ENCODE data around the gene MEF2A.
"Not testable (repeated sequence)": the region's sequence is repeated elsewhere in the genome, so short reads cannot be mapped to it uniquely, and the experiment has no call there.

The MEF2A gene
- total RNA-seq: 51.6 to 61.4 reads per million in 2 experiments

DNA sequence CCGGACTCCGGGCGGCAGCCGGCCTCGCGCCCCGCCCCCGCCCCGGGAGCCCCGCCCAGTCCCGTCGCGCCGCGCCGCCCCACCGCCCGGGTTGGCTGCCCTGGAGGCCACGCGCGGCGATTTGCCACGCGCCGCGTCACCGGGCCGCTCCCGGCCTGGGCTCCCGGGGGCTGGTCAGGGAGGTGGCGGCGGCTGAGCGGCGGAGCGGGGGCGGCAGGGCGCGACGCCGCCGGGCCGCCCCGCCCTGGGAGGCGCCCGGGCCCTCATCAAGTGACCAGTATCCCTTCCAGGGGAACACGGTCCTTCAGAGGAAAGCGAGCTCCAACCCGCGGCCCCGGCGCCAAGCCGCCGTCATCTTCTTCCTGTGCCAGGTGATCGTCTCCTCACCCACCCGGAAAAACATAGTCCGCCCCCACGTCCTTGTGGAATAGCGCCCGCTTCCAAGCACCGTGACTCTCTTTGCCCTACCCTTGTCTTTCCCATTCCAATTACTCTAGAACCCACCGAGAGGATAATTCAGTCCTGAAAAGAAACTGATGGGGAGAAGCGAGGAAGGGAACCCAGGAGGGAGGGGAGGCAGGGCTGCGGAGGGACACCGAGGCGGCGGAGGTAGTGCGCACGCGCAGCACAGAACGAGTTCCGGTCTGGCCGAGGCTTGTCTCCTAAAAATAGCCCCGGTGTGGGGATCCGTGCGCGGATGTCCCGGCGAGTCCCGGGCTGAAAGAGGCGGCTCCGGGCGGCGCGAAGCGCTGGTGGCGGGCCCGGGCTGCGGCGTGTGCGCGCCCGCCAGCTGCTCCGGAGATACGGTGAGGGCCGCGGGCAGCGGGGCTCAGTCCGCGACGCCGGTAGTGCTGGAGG lies at the start of gene MEF2A:
TSS of gene MEF2A (plus strand) at position 686 of the 858 bp plus-strand sequence. CDS start 67,136 bp downstream, outside the sequence.
- peak; percentile 85 for DNase-seq (ENCODE audit: low read depth)

DNA sequence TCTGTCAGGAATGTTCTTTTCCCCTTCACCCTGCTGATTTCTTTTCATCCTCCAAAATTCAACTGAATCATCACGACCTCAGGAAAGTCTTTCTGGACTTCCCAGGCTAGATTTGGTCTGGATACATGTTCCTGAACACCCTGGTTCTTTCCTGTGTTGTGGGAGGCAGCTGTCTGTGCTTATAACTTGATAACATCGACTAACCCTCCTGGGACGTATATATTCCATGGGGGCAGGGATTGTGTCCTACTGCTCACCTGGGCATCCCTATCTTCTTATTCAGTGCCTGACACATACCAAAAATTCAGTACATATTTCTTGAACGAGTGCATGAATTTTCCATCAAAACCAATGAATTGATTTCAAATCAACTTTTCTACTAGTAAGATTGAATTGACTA lies 47.6 kb upstream of the MEF2A start:
- DNase-seq (ENCODE audit: low read depth): no peak

DNA sequence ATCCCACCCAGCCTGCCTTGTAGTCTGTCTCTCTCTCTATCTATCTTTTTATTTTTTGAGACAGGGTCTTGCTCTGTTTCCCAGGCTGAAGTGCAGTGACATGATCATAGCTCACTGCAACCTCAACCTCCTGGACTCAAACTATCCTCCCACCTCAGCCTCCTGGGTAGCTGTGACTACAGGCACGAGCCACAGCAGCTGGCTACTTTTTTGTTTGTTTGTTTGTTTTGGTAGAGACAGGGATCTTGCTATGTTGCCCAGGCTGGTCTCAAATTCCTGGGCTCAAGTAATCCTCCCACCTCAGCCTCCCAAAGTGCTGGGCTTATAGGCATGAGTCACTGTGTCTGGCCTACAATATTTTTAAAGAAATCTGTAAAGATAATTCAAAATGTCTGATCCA lies 46.4 kb upstream of the MEF2A start:
- DNase-seq (ENCODE audit: low read depth): not testable (repeated sequence)

DNA sequence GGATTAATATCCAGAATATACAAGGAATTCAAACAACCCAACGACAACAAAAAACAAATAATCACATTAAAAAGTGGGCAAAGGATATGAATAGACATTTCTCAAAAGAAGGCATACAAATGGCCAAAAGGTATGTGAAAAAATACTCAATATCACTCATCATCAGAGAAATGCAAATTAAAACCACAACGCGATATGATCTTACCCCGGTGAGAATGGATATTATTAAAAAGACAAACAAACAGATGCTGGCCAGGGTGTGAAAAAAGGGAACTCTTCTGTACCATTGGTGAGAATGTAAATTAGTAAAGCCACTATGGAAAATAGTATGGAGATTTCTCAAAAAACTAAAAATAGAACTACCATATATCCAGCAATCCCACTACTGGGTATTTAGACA lies 43.5 kb upstream of the MEF2A start:
- no peak for DNase-seq (ENCODE audit: low read depth)

DNA sequence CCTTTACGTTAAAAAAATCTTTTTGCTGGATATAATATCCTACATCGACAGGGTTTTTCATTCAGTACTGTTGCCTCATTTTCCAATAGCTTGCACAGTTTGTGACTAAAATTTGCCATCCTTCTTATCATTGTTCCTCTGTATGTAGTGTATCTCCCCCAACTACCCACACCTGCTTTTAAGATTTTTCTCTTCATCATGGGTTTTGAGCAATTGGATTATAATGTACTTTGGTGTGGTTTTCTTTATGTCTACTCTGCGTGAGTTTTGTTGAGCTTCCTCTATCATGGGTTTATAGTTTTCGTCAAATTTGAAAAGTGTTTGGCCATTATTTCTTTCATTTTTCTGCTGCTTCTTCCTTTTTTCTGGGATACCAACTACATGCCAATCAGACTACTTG lies 39.6 kb upstream of the MEF2A start:
- DNase-seq (ENCODE audit: low read depth): no peak

DNA sequence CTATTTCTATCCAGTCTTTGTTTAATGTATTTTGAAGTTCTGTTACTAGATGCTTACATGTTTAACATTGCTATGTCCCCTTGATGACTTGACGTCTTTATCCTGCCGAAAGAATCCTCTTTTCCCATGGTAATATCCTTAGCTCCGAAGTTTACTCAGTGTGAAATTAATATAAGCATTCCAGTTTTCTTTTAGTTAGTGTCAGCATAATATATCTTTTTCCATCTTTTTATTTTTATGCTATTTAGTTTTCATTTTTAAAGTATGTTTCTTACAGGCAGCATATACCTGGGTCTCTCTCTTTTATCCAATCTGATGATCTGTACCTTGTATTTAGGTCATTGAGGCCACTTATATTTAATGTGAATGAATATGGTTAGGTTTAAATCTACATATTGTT lies 39.1 kb upstream of the MEF2A start:
- no peak for DNase-seq (ENCODE audit: low read depth)

DNA sequence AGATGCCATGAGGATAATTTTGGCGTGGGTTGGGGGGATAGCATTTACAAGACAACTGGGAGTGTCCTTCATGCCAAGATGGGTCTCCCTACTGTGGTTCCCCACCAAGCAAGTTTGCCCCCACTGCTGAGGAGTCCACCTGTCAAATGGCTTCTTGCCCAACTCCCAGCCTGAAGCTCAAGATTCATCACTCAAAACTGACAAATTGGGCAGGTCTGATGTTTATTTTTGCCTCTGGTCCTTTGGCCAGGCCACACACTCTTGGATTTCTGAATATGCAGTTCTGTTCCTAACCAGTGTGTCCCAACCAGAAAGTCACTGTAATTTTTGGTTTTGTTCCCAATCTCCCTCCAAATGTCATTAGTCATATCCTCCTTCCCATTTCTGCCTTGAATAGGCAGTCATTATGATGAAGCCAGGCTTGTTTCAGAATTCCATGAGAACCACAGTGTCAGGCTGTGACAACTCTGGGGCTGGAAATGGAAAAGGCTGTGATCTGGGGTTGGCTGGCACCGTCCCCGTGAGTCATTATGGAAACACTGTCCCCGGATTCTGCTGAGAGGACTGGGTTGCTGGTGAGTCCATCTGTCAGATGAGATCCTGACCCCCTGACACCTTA lies 29.3 kb upstream of the MEF2A start:
- no peak for DNase-seq (ENCODE audit: low read depth)

DNA sequence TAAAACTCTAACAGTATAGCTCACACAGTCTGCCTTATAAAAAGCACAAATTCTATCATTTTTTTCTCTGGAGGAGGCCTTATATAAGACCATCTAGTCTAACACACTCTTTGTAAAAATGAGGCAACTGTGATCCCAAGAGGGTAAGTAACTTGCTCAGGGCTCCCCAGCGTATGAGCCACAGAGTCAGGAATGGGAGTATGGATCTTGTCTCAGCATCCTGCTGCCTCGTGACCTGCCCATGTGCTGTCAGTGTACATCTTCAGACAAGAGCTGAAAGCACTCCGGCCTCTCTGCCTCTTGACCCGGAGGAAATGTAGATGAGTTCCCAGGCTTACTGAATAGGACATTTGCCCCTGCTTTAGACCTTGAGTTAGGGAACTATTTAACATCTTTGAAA lies 28.4 kb upstream of the MEF2A start:
- DNase-seq (ENCODE audit: low read depth): no peak

DNA sequence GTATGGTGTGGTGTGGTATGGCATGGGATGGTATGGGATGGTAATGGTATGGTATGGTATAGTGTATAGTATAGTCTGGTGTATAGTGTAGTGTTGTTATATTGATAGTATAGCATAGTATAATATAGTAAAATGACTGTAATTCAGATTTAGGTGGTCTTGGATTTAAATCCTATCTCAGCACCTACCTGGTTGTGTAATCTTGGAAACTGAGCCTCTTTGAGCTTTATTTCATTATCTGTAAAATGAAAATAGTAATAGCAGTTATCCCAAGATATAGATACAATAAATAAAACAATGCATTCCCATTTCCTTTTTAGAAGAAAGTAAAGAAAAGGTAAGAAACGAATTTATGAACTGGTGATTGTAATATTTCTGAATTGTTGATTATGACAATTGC lies 27.5 kb upstream of the MEF2A start:
- DNase-seq (ENCODE audit: low read depth): no peak

DNA sequence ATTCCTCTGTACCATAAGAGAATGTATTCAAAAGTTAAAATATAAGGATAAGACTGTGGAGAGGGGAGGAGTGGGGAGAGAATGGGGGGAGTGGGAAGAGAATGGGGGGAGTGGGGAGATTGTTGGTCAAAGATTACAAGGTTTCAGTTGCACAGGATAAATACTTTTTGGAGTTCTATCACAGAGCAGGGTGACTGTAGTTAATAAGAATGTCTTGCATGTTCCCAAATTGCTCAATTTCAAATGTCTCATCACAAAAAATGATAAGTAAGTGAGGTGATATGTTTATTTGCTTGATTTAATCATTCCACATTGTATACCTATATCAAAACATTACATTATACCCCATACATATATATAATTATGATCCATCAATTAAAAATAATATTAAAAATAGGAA lies 23.0 kb upstream of the MEF2A start:
- no peak for DNase-seq (ENCODE audit: low read depth)

DNA sequence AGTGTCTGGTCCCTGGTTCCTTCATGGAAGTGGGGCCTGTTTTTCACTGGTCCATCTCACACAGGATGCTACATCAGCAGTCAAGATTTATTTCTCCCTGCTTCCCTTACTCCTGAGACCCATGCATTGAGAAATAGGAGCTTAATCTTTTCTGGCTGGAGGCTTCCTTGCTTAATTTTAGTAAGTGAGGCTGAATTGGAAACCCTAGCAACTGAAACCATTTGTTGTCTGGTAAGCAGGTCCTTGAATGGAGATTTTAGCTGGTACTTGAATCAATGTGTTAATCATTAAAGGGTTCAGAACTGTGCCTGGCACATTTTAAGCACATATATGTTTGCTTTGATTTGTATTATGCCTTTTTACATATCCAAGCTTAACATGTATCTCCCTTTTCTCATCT lies 20.2 kb upstream of the MEF2A start:
- DNase-seq (ENCODE audit: low read depth): no peak

DNA sequence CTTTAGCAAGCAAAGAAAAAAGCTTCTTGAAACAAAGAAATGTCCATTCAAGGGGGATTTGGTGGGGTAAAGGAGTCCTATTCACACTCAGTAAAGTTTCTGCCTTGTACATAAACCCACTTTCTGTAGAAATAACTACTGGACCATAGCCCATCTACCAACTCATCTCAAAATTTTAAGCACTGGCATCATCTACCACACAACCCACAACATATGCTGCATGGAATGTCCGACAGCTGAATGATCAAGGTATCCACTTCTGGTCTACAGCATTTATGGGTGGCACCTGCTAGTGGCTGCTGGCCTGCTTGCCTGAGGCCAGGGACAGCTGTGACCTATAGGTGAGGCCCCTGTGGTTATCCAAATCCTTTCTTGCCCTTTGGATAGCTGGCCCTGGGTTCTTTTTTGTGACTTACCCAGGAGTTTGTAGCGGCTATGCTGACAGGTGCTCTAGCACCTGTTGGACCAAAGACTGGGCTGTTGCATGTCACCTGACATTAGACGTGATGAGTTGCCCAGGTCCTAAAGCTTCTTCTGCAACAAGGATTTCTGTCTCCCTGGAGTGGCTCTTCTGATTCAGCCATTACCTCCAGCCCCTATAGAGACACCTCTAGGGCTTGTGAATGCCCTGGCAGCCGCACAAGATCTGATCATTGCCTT lies 19.2 kb upstream of the MEF2A start:
- DNase-seq (ENCODE audit: low read depth): no peak

DNA sequence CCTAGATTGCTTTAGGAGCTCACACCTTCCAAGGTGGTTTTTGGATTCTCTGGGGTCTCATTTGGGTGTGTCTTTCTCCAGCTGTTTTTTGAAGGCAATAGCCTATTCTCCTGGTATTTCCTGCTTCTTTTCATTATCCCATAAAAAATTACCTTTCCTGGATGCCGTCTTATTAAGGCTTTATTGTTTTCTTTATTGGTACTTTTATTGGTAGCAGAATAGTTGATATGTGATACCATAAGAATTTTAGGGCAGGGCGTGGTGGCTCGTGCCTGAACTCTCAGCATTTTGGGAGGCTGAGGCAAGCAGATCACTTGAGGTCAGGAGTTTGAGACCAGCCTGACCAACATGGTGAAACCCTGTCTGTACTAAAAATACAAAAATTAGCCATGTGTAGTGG lies 18.3 kb upstream of the MEF2A start:
- no peak for DNase-seq (ENCODE audit: low read depth)

DNA sequence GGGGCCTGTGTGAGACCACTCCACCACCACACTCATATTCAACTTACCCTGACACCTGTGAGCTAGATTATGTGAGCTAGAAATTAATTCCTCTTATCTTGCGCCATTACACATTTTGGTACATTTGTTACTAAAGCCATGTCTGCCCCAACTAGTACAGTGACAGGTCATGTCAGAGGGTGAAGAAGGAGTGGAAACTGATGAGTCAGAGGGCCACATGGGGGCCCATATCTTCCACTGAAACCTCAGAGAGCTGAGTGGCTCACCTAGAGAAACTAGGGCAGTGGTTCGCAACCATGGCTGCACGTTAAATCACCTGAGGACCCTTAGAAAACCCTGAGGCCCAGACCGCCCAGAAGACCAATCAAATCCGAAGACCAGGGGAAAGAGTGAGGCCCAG lies 15.7 kb upstream of the MEF2A start:
- no peak for DNase-seq (ENCODE audit: low read depth)

DNA sequence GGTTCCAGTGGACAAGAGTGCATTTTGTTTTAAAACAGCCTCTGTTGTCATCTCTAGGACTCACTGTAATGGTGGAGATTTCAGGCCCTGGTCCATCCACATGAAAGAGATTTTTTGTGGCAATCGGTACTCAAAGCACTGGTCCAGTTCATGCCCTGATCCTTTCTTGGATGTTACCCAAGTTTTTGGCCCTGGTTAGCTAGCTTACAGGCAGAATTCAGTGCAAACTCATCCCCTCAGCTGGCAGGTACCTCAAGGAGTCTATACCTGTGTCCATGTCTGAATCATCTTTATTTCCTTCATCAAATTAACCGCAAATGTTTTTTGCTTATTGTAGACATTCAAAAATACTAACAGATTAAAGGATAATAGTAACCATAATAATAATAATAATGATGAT lies 13.7 kb upstream of the MEF2A start:
- DNase-seq (ENCODE audit: low read depth): no peak

DNA sequence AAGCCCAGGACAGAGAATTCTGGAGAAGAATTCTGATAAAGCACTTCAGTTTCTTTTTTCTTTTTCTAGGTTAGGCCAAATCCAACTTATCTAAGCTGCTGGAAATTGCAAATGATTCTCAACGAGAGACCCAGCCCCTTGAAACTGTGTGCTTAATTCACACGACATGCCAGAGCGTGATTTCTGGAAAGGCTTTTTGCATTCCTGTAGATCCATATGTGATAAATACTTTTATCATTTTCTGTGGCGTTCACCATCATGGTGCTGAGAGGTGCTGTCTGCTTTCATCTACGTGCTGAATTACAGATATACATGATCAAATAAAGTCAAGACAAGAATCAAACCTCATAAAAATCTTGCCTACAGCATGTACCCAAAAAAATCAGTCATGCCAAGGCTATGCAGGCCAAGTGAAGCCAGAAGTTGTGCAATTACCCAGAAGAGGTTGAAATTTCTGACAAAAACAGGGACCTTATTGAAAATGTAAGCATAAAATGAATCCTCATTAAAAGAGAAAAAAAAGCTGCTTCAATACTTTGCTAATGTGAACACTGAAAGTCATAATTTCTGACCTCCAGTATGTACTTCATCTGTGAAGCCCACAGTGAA lies 10.8 kb upstream of the MEF2A start:
- DNase-seq (ENCODE audit: low read depth): no peak

DNA sequence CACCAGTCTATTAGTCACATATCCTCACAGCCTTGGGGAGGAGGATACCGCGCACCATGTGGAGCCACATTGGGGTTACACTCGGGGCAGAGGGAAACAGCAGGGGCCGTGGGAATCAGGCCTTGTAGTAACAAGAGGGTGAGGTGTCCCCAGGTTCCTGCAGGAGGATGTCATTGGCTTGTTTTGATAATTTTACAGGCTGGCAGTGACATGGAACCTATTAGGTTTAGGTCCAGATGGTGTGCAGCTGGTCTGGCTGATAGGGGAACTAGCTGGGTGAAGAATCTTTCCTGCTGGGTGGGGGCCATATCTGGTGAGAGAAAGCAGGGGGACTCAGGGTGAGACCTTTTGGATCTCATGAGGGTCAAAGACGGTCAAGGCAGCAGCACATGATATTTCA lies 9.8 kb upstream of the MEF2A start:
- DNase-seq (ENCODE audit: low read depth): no peak

DNA sequence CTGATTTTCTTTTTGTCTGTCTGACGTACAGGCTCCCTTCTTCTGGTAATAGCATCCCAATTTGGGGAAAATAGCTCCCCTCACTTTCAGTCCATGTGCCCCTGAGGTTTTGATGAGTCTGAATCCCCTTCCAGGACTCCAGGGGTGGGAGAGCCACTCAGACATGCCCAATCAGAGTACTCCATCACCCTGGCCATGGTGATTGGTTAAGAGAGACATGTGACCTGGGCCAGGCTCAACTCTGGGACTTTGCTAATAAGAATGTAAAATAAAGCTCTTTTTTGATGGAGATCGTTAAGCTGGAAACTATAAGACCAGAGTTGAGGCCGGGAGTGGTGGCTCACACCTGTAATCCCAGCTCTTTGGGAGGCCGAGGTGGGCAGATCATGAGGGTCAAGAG lies 9.2 kb upstream of the MEF2A start:
- no peak for DNase-seq (ENCODE audit: low read depth)

DNA sequence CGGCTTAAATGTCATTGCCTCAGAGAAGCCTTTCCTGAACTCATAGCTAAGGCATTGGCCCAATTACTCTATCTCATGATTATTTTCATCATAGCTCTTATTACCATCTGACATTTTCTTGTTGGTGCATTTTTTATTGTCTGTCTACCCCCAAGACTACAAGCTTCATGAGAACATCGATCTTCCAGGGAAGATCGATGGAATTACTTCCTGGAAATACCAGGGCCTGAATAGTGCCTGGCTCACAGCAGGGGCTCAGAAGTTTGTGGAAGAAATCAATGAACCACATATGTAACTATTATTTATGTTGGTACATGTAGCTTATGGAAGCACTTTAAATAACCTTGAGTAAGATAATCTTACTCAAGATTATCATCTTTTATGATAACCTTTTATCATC lies 7.7 kb upstream of the MEF2A start:
- no peak for DNase-seq (ENCODE audit: low read depth)

DNA sequence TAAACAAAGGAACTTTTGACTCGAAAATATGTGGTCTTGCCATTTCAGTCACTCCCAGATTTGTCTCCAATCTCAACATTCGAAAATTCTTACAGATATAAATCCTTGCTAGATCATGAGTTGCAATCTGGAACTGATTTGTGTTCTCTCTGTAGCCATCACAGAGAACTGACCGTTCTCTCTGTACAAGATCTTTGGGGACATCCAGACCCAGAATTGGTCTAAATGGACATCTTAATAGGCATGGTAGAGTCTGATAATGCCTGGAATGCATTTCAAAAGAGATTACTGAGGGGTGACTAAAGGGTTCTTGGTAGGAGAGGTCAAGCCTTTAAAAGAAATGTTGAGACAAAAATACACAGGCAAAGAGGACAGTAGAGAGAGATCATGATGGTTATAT lies 7.2 kb upstream of the MEF2A start:
- DNase-seq (ENCODE audit: low read depth): no peak

DNA sequence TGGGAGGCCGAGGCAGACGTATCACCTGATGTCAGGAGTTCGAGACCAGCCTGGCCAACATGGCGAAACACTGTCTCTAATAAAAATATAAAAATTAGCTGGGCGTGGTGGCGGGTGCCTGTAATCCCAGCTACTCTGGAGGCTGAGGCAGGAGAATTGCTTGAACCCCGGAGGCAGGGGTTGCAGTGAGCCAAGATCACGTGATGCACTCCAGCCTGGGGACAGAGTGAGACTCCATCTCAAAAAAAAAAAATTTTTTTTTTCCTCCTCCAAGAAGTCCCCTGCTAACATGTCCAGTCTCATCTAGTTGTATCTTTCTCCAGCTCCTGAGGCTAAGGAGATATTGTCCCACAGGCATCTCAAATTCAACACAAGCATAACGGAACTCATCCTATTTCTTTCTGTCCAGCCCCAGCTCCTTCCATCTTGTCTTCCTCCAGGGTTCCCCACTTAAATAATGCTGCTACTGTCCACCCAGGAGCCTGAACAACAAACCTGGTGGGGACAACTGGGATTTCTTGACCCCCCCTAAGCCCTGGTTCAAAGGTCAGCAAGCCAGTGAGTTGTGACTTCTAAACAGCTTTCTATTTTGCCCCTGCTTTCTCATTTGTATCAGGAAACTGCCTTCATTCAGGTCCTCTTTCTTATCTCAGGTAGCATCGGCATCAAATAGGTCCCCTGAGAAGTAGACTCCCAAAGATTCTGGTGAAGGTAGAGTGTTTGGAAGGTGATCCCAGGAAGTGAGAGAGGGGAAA lies 4.1 kb upstream of the MEF2A start:
- DNase-seq (ENCODE audit: low read depth): no peak

DNA sequence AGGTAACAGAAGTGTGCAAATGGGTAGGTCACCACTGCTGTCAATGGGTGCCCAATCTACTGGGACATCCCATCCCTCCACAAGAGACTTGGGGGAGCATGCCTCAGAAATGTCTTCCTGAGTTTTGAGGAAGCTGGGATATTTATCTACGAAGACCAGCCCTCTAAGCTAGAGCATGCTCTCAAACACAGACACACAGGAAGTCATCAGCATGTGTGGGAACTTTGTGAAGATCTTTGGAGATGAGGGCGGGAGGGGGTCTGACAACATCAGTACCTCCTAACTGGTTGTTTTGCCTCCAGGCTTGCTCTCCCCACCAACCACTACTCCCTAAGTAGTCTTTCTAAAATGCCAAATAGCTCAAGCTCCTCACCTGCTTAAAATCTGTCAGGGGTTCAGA lies 3.5 kb upstream of the MEF2A start:
- no peak for DNase-seq (ENCODE audit: low read depth)

Measured in T follicular helper cell (primary cell).